IMR-90 (cell line): ENCODE data around the gene GPR137. TPM values are rescaled to one million over a fixed set of nuclear protein-coding genes. Genes with fewer than 3 reads are reported as not detected.

Experiments used
- ATAC-seq: fragments of 200-7000 bp; cut with Tn5 transposase; 2 replicates; pipeline ENCODE4 v1.9.1; 2020; ENCODE audit warnings: low read depth, mild to moderate bottlenecking, moderate library complexity
- BruUV-seq: library from RNA; stranded (reverse); fragments of 400-500 nt; replicated peaks from 2 replicates; lab custom pipeline; 2021; lab: Mats Ljungman, UMichigan
- CTCF ChIA-PET: fragments of 300-600 bp; formaldehyde crosslinking; extraction: SDS; loops from one replicate; lab custom pipeline; 2021; ENCODE audit warnings: antibody characterized with exemption; lab: Yijun Ruan, JAX
- POLR2A ChIA-PET: fragments of 300-600 bp; sonication (Branson Sonifier 250); formaldehyde crosslinking; loops from one replicate; lab custom pipeline; 2022; ENCODE audit warnings: antibody characterized with exemption; ENCODE audit not compliant: unreplicated experiment; lab: Charles Lee
- DNase-seq: peaks from one replicate; pipeline ENCODE4 v3.0.0; 2013
- H2AFZ ChIP-seq: replicated peaks from 2 replicates; pipeline ENCODE3; 2013; ENCODE audit warnings: low read length, mild to moderate bottlenecking; ENCODE audit not compliant: poor library complexity
- H2AK5ac ChIP-seq: 2 replicates; pipeline ENCODE4 v1.6.1; 2013; ENCODE audit warnings: low read depth, low read length, inconsistent platforms
- H2AK9ac ChIP-seq: replicated peaks from 2 replicates; pipeline ENCODE3; 2013; ENCODE audit warnings: mild to moderate bottlenecking, low read depth, low read length, moderate library complexity; ENCODE audit not compliant: poor library complexity
- H2BK120ac ChIP-seq: 2 replicates; pipeline ENCODE4 v1.6.1; 2013; ENCODE audit warnings: low read depth, low read length, inconsistent platforms
- H2BK15ac ChIP-seq: 3 replicates; pipeline ENCODE4 v1.6.1; 2013; ENCODE audit warnings: low read depth, low read length, inconsistent platforms
- H2BK20ac ChIP-seq: 2 replicates; pipeline ENCODE4 v1.6.1; 2013; ENCODE audit warnings: low read depth, mild to moderate bottlenecking, inconsistent platforms, low read length, moderate library complexity
- H2BK5ac ChIP-seq: 2 replicates; pipeline ENCODE4 v1.6.1; 2013; ENCODE audit warnings: mild to moderate bottlenecking, low read depth, low read length, inconsistent platforms; ENCODE audit not compliant: poor library complexity, severe bottlenecking
- H3K14ac ChIP-seq: replicated peaks from 2 replicates; pipeline ENCODE4 v1.6.1; 2013; ENCODE audit warnings: low read depth, low read length, inconsistent platforms
- H3K18ac ChIP-seq: 2 replicates; pipeline ENCODE4 v1.6.1; 2013; ENCODE audit warnings: low read depth, low read length, control low read depth
- H3K23ac ChIP-seq: 2 replicates; pipeline ENCODE4 v1.6.1; 2013; ENCODE audit warnings: low read depth, low read length, inconsistent platforms
- H3K27ac ChIP-seq: 2 replicates; pipeline ENCODE4 v1.5.1; 2013; ENCODE audit warnings: mild to moderate bottlenecking, control low read depth, low read length; ENCODE audit not compliant: insufficient read depth
- H3K27me3 ChIP-seq: 2 replicates; pipeline ENCODE4 v1.6.1; 2013; ENCODE audit warnings: low read length; ENCODE audit not compliant: control insufficient read depth, insufficient read depth
- H3K36me3 ChIP-seq: 2 replicates; pipeline ENCODE4 v1.6.1; 2013; ENCODE audit warnings: low read length, mixed read lengths; ENCODE audit not compliant: control insufficient read depth, insufficient read depth
- H3K4ac ChIP-seq: 2 replicates; pipeline ENCODE4 v1.6.1; 2013; ENCODE audit warnings: low read depth, low read length, inconsistent platforms
- H3K4me1 ChIP-seq: 2 replicates; pipeline ENCODE4 v1.6.1; 2013; ENCODE audit warnings: low read length, mixed read lengths; ENCODE audit not compliant: control insufficient read depth, insufficient read depth
- H3K4me2 ChIP-seq: 2 replicates; pipeline ENCODE4 v1.6.1; 2013; ENCODE audit warnings: low read depth, mild to moderate bottlenecking, control low read depth, low read length, moderate library complexity
- H3K4me3 ChIP-seq: 2 replicates; pipeline ENCODE4 v1.5.1; 2013; ENCODE audit warnings: low read depth, mild to moderate bottlenecking, control low read depth, low read length, moderate library complexity; ENCODE audit not compliant: insufficient read depth
- H3K56ac ChIP-seq: 2 replicates; pipeline ENCODE4 v1.6.1; 2013; ENCODE audit warnings: low read length, inconsistent platforms; ENCODE audit not compliant: insufficient read depth; ENCODE audit errors: extremely low read depth
- H3K79me1 ChIP-seq, 2 experiments: 2 replicates each; pipeline ENCODE4 v1.6.1; 2013; ENCODE audit warnings: low read length in 2 of 2, inconsistent platforms in 1 of 2, low read depth in 1 of 2
- H3K9ac ChIP-seq: 2 replicates; pipeline ENCODE4 v1.6.1; 2013; ENCODE audit warnings: low read depth, low read length, control low read depth
- H3K9me1 ChIP-seq: 2 replicates; pipeline ENCODE4 v1.6.1; 2013; ENCODE audit warnings: low read length, inconsistent platforms; ENCODE audit not compliant: insufficient read depth
- H3K9me3 ChIP-seq: 2 replicates; pipeline ENCODE4 v1.6.1; 2013; ENCODE audit warnings: low read length; ENCODE audit not compliant: control insufficient read depth, insufficient read depth
- H4K20me1 ChIP-seq: 2 replicates; pipeline ENCODE4 v1.6.1; 2013; ENCODE audit warnings: low read length, inconsistent platforms; ENCODE audit not compliant: insufficient read depth
- H4K5ac ChIP-seq: 2 replicates; pipeline ENCODE4 v1.6.1; 2013; ENCODE audit warnings: mild to moderate bottlenecking, low read depth, low read length, control low read depth
- H4K8ac ChIP-seq, 2 experiments: 2 replicates each; pipeline ENCODE4 v1.6.1; 2013; ENCODE audit warnings: low read depth in 2 of 2, low read length in 2 of 2, control low read depth in 1 of 2, inconsistent platforms in 1 of 2
- H4K91ac ChIP-seq: 2 replicates; pipeline ENCODE4 v1.6.1; 2013; ENCODE audit warnings: low read depth, low read length, inconsistent platforms; ENCODE audit not compliant: insufficient read depth
- BHLHE40 ChIP-seq: fragments of 150-350 bp; IDR thresholded peaks from 2 replicates; pipeline ENCODE4 v1.6.1; 2016; ENCODE audit warnings: mild to moderate bottlenecking, low read depth, low read length
- WGBS, 2 experiments: methylation state at CpG; one replicate each; pipeline versions ENCODE4 v1.1.5 to v1.1.7; 2013; ENCODE audit warnings: missing lambda C conversion rate in 2 of 2; ENCODE audit not compliant: insufficient read length in 1 of 2; ENCODE audit errors: extremely low coverage in 2 of 2; 5-methylcytosine and 5-hydroxymethylcytosine counted together
- dilution Hi-C: fragments of 300-500 bp; cut with HindIII; formaldehyde crosslinking; loops from one replicate; pipeline ENCODE4 v1.14.3; 2018; ENCODE audit warnings: low sequenced_read_pairs; ENCODE audit not compliant: unreplicated experiment
- in situ Hi-C: fragments of 300-500 bp; cut with MboI; formaldehyde crosslinking; loops from 3 replicates; pipeline ENCODE4 v1.14.3; 2019; ENCODE audit warnings: low sequenced_read_pairs, inconsistent platforms, mixed read lengths
- intact Hi-C: fragments of 100-400 bp; cut with micrococcal nuclease; formaldehyde crosslinking; loops from 2 replicates; pipeline ENCODE4 v1.10.0; 2022
- polyA plus RNA-seq, 3 experiments: library from polyadenylated mRNA; depleted of rRNA; stranded (reverse); fragments of >200 nt; gene quantifications; 2 replicates each; pipeline ENCODE4 v1.2.3, GENCODE V29; 2012; ENCODE audit warnings: low replicate concordance in 1 of 3
- total RNA-seq: library from RNA; depleted of rRNA; stranded (reverse); fragments of >200 nt; gene quantifications from 2 replicates; pipeline ENCODE4 v1.2.3, GENCODE V29; 2012
- TF ChIP-seq, protein P1 (sequence below): conservative IDR thresholded peaks from 2 replicates; pipeline ENCODE4 v1.5.1; 2012; ENCODE audit warnings: mild to moderate bottlenecking, low read depth, low read length, improper control_type of control experiment

Gene GPR137
- total and polyA plus RNA-seq, 2 of the 4 experiments (the other 2 are of a cell fraction), result 3.6 to 26.0 TPM

DNA sequence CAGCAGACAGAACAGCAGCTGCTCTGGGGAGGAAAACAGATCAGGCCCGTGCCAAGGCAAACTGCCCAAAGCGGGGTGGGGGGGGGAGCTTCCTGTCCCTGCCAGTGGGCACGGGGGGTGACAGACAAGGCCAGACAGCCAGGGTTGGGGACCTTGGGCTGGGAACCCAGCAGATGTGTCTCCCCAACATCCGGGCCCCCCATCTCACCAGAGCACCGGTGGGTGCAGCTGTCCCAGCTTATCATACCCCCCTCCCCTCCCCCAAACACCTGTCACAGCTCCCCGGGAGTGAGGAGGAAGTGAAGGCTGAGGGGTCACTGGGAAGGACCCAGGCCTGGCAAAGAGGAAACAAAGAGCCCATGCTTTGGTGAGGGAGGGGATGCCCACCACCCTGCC lies 40.2 kb upstream of the GPR137 start:
- dilution Hi-C loops (no loop called here), intact Hi-C loops (no loop called here), in situ Hi-C loops (no loop called here)
- CTCF ChIA-PET, result interaction anchor here (2.1 kb wide), 1 partner anchor 55 kb away, joined by 7 read pairs; no protein-coding TSS in a partner anchor
- H4K91ac ChIP-seq, result peak overlapping the region; percentile 98
- peak overlapping the region; percentile 99 for H3K4ac ChIP-seq
- BruUV-seq, result no TSS peak
- peak overlapping the region; percentile 100 for H2AK5ac ChIP-seq
- H4K5ac ChIP-seq, result peak overlapping the region; percentile 38; the same call in 1 of the 2 replicates
- peak overlapping the region; percentile 89 for H2AFZ ChIP-seq
- POLR2A ChIA-PET, result no interaction called here
- H3K4me2 ChIP-seq, result peak overlapping the region; percentile 96
- peak overlapping the region; percentile 98 for H3K27ac ChIP-seq
- H4K20me1 ChIP-seq, result peaks cover 26% of the 10 kb centered on the region
- ATAC-seq (no peak), DNase-seq (no peak)
- peaks cover 7% of the 10 kb centered on the region for H3K9me1 ChIP-seq
- H2BK15ac ChIP-seq, result peak overlapping the region; percentile 52; the same call in 1 of the 3 replicates
- H2BK120ac ChIP-seq, result peak overlapping the region; percentile 73
- H3K18ac ChIP-seq, result peak overlapping the region; percentile 49; the same call in 1 of the 2 replicates
- H3K23ac ChIP-seq, result peak overlapping the region; percentile 95
- no CpG with 5 or more reads among the region's 6 CpGs for WGBS, 2 experiments
- no peaks in the 10 kb centered on the region for H3K9me3 ChIP-seq
- H2AK9ac ChIP-seq, result peak overlapping the region; percentile 100
- H2BK20ac ChIP-seq, result no peak overlapping the region
- peaks cover 10 to 31% of the 10 kb centered on the region in 2 experiments; a peak in 3 of 4 replicates for H3K79me1 ChIP-seq
- peaks cover 8% of the 10 kb centered on the region for H3K4me1 ChIP-seq
- no peaks in the 10 kb centered on the region for H3K27me3 ChIP-seq
- peak; percentile 39; the same call in 1 of the 2 replicates for TF ChIP-seq BHLHE40
- TF ChIP-seq, protein P1, sequence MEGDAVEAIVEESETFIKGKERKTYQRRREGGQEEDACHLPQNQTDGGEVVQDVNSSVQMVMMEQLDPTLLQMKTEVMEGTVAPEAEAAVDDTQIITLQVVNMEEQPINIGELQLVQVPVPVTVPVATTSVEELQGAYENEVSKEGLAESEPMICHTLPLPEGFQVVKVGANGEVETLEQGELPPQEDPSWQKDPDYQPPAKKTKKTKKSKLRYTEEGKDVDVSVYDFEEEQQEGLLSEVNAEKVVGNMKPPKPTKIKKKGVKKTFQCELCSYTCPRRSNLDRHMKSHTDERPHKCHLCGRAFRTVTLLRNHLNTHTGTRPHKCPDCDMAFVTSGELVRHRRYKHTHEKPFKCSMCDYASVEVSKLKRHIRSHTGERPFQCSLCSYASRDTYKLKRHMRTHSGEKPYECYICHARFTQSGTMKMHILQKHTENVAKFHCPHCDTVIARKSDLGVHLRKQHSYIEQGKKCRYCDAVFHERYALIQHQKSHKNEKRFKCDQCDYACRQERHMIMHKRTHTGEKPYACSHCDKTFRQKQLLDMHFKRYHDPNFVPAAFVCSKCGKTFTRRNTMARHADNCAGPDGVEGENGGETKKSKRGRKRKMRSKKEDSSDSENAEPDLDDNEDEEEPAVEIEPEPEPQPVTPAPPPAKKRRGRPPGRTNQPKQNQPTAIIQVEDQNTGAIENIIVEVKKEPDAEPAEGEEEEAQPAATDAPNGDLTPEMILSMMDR, result no peak
- H2BK5ac ChIP-seq, result peak overlapping the region; percentile 98
- H4K8ac ChIP-seq, result peak overlapping the region; percentile 65 to 79; a peak in 3 of 4 replicates
- H3K9ac ChIP-seq, result peak overlapping the region; percentile 77
- peak overlapping the region; percentile 86 for H3K56ac ChIP-seq
- peak overlapping the region; percentile 81 for H3K14ac ChIP-seq
- H3K4me3 ChIP-seq, result peak overlapping the region; percentile 95
- H3K36me3 ChIP-seq, result peaks cover 12% of the 10 kb centered on the region
